Stimulated activated CD8-positive, alpha-beta memory T cell treated with anti-CD3 and anti-CD28 coated beads, Interleukin-4, amount 100 ng/mL, for 24 hours (primary cell): ENCODE results near the gene FCRLA.
"Not testable (repeated sequence)": the region's sequence is repeated elsewhere in the genome, so short reads cannot be mapped to it uniquely, and the experiment has no call there.

Source experiments
- DNase-seq: peaks from one replicate; pipeline ENCODE4 v3.0.0-alpha.2; 2020; ENCODE audit warnings: low read depth

Gene FCRLA, protein sequence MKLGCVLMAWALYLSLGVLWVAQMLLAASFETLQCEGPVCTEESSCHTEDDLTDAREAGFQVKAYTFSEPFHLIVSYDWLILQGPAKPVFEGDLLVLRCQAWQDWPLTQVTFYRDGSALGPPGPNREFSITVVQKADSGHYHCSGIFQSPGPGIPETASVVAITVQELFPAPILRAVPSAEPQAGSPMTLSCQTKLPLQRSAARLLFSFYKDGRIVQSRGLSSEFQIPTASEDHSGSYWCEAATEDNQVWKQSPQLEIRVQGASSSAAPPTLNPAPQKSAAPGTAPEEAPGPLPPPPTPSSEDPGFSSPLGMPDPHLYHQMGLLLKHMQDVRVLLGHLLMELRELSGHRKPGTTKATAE

DNA sequence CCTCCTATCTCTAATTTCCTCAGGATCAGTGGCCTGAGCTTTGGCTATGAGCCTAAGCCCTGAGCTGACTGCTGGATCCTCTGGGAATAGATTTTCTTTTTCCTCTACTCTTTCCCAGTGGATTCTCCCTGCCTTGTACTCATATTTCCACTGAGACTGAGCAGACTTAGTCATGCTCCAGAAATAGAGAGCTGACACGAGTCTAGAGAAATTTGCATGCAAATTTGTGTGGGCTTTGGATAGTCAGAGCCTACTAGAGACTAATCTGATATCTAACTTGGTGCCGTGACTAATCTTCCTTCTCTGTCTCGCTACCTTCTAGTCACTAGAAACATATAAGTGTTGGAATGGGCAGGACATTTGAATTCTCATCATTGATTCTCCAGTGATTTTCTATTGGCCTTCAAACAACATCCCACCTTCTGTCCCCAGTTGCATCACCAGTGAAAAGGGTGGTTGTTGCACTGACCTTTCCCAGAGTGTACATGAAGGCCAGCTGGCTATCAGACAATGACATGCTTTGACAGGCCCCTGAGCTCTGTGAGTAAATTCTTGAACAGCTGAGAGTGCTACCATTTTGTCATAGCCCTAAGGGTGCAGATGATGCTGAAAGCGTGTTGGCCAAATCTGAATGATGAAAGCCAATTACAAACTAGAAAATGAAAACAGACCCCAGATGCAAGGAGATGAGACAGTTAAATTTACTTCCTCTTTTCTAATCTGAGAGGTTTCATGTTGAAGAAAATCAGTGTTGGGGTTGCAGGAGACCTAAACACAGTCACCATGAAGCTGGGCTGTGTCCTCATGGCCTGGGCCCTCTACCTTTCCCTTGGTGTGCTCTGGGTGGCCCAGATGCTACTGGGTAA lies at the start of gene FCRLA:
Gene FCRLA, plus strand, starts transcription at position 748 of the 866 bp plus-strand sequence. Its CDS starts 36 bp downstream, at position 784.
- DNase-seq = no peak

DNA sequence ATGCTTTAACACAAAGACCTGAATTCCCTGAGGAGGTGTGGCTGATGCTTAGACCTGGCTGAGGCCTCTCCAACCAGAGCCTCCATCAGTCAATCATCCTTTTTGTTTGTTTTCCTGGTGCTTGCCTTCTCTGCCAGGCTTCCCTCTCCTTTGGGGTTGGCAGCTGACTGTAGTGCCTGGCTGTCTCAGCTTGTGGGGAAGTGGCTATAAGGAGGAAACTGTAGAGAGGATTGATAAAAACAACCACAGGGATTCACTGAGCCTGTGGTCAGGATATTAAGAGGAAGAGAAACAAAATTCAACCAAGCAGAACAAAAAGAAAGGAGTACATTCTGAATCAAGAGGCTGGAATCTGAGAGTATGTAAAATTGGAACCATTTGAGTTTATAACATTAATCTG lies 48.5 kb upstream of the FCRLA start:
- DNase-seq = not testable (repeated sequence)

DNA sequence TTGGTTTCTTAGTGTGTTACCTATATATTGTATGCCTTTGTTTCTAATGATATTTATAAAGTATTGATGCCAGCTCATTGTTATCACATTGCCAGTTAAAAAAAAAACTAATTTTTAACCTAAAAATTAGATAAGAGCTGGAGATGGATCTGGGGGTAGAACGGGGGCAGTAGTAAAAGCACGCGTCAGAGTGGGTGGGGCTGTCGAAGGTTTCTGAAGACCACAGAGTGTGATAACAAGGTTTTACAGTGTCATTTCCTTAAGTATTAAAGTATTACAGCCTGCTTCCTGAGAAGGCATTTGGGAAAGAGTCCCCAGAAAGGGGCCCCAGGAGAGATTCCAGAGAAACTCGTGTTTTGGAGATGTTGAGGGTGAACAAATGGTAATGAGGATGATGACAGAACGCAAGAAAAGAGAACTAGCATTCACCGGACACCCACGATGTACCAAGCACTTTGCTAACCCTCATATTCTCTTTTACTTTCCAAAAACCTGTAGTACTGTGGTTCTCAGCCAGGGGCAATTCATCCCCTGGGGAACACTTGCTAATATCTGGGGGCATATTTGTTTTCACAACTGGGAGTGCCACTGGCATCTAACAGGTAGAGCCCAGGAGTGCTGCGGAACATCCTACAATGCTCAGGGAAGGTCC lies 45.2 kb upstream of the FCRLA start:
- not testable (repeated sequence) for DNase-seq

DNA sequence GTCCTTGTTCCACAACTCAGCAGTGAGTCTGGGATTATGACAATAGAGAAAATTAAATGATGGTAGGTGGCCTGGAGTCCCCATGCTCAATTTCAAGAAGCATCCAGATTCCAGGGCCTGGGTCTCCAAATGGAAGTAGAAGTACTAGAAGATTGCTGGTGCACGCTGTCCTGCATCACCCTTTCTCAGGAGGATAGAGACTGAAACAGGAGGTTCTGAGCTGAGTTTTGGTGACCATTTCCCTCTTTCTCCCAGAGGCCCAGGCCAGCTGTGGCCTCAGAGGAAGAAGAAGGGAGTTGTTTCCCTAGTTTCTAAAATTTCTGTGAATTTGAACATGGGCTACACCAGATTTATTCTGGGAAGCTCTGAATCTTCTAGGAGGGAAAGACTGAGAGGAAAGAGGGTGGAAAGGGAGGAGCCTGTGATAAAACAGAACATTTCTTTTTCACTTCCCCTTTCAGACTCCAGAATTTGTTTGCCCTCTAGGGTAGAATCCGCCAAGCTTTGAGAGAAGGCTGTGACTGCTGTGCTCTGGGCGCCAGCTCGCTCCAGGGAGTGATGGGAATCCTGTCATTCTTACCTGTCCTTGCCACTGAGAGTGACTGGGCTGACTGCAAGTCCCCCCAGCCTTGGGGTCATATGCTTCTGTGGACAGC lies 44.2 kb upstream of the FCRLA start, which contains the start of gene FCGR2B:
Gene FCGR2B, plus strand, starts transcription at position 460 of the 656 bp plus-strand sequence. Its CDS starts 99 bp downstream, at position 559.
- DNase-seq = not testable (repeated sequence)

DNA sequence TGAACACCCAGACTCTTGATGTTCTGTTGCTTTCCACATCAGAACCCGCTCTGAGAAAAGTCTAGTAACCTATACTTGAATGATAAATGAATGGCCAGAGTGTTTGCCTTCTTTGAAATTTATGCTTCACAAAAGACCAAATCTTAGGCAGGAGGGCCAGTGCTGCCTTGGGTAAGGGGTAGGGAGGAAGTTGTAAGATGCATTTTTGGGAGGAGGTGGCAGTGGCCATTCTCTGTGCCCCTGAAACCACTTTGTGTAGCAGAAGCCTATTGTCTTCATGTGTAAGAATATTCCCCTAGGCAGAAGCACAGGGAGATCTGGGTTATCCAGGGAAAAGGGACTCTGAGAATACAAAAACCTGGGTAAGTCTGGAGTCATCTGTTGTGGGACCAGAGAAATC lies 43.5 kb upstream of the FCRLA start:
- DNase-seq = not testable (repeated sequence)

DNA sequence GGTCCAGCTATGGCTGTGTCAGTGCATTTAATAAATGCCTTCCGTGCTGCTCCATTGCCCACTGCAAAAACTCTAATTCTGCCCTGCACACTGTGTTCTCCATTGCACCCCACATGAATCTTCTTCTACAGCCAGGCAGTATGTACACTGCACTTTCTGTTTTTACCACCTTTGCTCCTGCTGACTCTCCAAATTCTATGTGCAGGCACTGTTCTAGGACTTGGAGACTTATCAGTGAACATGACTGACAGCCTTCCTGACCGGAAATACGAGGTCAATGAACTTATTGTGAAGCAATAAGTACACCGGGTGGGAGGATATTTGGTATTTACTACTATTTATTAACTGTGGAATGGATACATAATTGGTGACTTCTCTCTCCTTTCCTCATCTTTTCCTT lies 42.3 kb upstream of the FCRLA start:
- not testable (repeated sequence) for DNase-seq

DNA sequence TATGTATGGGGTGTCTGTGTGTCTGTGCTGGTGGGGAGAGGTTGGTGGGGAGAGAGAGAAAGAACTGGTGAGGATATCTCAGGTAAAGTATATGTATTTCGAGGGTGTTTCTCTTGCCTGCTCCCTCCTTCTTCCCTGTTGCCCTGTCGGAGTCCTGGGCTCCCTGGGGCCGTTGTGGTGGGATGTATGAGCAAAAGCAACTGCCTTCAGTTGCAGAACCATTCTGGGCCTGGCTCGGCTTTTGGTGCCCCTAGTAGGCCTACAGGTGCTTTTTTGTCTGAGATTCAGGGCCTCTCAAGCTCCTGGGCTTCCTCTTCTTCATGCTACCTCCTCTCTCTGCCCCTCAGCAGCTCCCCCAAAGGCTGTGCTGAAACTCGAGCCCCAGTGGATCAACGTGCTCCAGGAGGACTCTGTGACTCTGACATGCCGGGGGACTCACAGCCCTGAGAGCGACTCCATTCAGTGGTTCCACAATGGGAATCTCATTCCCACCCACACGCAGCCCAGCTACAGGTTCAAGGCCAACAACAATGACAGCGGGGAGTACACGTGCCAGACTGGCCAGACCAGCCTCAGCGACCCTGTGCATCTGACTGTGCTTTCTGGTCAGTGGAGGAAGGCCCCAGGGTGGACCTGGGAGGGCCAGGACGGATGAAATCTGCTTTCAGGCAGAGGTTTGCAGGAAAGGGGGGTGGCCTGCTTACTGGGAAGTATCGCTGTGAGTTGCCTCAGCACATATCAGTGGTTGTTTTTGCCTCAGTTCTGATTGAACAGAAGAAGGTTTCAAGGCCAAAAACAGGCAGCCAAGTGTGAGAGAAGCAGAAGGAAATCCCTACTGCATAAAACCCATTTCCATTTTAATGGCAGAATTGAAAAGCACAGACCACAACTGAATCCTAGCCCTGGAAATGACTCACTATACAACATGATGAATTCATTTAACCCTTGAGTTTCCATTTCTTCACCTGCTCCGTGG lies 35.7 kb upstream of the FCRLA start:
- DNase-seq = not testable (repeated sequence)

DNA sequence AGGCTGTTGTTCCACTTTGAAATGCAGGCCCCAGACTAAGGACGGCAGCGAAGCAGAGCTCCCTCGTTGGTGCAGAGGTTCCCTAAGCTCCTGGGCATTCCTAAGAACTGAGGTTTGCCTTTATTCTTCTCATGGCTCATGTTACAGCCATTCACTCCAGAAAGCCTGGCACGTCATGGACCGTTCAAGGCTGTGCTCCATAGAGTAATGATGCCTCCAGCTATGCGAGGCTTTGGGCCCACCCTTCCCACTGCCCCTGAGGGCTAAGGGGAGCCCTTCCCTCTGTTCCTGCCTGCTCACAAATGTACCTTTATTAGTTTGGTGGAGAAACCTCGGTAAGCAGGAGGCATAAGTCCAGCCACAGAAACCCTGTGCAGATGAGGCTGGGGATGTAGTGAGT lies 33.6 kb upstream of the FCRLA start:
- DNase-seq = not testable (repeated sequence)

DNA sequence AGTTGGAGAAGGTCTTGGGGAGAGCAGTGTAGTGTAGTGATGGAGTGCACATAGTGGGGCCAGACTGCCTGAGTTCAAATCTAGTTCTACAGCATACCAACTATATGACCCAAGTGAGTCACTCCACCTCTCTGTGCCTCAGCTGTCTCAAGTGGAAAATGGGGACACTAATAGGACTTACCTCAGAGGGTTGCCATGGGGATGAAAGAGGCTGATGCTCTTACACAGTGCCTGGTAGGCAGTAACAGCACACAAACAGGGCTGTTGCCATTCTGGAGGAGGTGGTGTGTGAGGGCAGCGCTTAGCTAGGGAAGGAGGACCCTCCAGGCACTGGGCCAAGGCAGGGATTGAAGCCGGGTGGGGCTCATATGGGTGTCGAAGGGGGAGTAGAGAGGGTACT lies 32.6 kb upstream of the FCRLA start:
- DNase-seq = not testable (repeated sequence)

DNA sequence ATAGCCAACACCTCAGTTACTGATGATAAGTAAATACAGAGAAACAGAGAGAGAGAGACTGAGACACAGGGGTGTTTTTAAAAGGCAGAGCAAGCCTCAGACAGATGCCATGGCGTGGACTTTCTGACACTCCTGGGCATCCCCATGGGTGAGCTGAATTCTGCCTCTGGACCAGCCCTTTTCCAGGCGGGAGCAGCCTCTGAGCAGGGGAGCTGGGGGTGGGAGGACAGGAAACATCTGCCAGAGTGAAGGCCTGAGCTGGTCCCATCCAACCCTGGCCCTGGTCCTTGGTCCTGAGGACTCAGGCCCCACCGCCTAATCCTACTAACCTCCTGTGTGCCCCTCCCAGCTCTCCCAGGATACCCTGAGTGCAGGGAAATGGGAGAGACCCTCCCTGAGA lies 32.1 kb upstream of the FCRLA start:
- DNase-seq = not testable (repeated sequence)

DNA sequence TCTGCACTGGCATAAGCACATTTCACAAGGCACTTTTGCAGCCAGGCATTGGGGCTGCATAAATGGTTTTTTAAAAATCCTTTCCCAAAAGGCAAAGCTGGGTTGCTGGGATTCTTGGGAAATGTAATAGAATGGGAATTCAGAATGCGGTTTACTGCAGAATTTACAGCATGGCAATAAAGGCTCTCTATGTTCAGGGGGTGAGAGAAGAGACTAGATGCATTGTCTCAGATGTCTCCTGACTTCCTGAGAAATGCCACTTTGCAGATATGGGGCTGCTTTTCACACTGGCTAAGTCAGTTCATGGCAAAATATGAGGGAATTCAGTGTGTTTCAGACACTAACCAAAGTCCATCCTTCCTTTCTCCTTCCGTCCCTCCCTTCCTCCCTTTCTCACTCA lies 30.6 kb upstream of the FCRLA start:
- no peak for DNase-seq

DNA sequence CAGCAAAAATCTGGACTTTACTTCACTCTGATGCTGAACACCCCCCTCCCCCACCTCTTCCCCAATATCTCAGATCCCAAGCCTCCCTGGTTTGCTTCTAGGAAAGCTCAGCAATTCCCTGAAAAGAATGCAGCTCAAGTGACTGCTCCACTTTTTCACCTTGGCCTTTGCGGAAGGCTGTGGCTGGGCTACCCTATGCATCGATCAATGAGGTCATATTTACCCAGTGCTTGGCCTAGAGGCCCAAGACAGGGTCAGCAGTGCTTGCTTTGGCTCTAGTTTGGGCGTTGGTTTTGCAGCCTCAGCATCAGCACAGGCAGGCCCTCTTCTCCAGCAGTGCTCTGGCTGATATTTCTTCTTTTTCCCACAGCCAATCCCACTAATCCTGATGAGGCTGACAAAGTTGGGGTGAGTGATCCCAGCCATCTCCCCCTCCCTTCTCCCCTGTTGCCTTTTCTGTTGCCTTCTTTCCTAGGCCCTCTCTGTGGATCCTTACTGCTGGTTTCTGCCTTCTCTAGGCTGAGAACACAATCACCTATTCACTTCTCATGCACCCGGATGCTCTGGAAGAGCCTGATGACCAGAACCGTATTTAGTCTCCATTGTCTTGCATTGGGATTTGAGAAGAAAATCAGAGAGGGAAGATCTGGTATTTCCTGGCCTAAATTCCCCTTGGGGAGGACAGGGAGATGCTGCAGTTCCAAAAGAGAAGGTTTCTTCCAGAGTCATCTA lies 29.9 kb upstream of the FCRLA start:
- no peak for DNase-seq

DNA sequence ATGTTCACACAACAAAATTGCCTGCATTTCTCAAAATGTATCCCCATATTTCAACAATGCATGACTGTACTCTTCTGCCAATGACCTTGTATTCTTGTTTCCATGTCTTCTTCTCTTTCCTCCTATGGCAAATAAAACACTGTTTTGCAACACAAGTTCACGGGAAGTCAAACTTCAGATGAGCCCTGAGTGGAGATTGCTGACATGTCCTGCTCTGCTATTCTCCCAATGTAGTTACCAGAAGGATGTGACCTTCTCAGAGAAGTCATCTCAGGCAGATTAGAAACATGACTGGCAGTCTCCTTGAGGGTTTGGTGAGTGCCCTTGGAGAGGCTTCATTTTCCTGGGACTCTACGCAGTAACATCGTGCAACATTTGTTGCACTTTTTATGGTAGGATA lies 28.5 kb upstream of the FCRLA start:
- DNase-seq = no peak

DNA sequence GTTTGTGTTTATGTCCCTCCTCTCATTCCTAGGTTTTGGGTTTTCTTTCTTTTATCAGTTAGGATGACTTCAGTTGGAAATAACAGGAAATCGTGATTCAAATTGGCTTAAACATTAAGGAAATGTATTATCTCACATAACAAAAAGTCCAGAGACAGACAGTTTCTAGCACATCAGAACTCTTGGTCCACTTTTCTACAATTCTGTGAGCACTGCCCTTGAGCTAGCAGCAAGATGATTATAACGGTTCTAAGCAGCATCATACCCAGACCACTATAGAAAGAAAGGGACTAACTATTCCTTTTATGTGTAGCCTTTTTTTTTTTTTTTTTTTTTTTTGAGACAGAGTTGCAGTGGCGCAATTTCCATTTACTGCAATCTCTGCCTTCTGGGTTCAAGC lies 25.1 kb upstream of the FCRLA start:
- DNase-seq = no peak

DNA sequence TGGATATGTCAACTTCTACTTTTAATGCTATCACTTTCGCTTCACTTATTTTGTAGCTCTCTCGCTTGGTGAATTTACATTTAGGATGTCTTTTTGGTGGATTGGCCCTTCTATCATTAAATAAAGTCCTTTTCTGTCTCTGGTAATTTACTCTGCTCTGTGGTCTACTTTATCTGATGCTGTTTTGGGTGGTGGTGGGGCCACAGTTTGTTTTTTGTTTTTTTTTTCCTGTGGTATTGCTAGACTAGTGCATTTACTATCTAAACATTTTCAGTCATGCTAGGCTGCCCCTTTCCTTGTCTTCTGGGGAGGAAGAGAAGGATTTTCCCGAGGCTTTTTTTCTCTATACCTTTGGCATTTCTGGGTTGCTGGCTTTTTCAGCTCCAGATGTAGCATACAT lies 18.1 kb upstream of the FCRLA start:
- DNase-seq = no peak

DNA sequence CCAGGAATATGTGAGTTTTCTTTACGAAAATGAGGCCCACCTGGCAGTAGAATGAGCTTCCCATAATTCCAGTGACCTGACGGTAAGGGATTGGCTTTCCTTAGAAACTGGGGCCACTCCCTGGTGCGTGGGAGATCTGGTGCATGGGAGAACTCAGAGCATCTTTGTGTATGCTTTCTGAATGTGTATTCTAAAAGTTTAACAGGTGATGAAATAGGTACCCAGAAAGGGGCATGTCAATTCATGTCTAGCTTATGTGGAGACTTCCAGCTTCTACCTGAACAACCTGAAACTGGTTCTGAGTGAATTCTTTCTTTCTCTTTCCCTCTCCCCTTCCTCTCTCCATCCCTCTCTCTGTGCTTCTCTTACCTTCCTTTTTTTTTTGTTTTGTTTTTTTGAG lies 15.2 kb upstream of the FCRLA start:
- DNase-seq = no peak

DNA sequence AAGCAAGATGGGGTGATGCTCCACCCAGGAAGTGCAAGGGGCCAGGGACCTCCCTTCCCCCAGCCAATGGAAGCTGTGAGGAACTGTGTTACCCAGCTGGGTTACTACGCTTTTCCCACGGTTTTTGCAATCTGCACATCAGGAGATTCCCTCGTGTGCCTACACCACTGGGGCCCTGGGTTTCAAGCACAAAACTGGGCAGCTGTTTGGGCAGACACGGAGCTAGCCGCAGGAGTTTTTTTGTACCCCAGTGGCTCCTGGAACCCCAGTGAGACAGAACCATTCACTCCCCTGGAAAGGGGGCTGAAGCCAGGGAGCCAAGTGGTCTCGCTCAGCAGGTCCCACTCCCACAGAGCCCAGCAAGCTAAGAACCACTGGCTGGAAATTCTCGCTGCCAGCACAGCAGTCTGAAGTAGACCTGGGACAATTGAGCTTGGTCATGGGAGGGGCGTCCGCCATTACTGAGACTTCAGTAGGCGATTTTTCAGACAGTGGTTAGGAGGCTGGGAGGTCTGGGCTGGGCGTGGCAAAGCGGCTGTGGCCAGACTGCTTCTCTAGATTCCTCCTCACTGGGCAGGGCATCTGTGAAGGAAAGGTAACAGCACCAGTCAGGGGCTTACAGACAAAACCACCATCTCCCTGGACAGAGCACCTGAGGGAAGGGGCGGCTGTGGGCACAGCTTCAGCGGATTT lies 13.9 kb upstream of the FCRLA start:
- DNase-seq = not testable (repeated sequence)

DNA sequence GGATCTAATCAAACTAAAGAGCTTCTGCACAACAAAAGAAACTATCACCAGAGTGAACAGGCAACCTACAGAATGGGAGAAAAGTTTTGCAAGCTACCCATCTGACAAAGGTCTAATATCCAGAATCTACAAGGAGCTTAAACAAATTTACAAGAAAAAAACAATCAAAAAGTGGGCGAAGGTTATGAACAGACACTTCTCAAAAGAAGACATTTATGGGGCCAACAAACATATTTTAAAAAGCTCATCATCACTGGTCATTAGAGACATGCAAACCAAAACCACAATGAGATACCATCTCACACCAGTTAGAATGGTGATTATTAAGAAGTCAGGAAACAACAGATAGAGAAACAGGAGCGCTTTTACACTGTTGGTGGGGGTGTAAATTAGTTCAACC lies 8.7 kb upstream of the FCRLA start:
- DNase-seq = not testable (repeated sequence)

DNA sequence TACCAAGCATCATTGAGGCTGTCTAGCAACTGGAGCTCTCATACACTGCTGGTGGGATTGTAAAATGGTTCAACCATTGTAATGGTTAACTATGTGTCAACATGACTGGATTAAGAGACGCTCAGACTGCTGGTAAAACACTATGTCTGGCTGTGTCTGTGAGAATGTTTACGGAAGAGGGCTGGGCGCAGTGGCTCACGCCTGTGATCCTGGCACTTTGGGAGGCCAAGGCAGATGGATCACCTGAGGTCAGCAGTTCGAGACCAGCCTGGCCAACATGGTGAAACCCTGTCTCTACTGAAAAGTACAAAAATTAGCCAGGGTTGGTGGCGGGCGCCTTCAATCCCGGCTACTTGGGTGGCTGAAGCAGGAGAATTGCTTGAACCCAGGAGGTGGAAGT lies 4.8 kb upstream of the FCRLA start:
- no peak for DNase-seq
